OCI-LY1 (cell line): ENCODE data around the gene SIRPA.

Experiments used
- CTCF ChIP-seq: fragments of 200-600 bp; sonication (generic), shearing (Covaris generic); IDR thresholded peaks from 2 replicates; pipeline ENCODE4 v1.5.1; 2017; ENCODE audit warnings: mild to moderate bottlenecking, antibody characterized with exemption, low read length, moderate library complexity, mixed read lengths
- EZH2 ChIP-seq: fragments of 200-600 bp; sonication (generic), shearing (Covaris generic); IDR thresholded peaks from 2 replicates; pipeline ENCODE4 v1.8.0; 2017; ENCODE audit warnings: borderline replicate concordance, mixed run types, mild to moderate bottlenecking, antibody characterized with exemption, low read length, moderate library complexity, mixed read lengths

- TF ChIP-seq CTCF (no peak), EZH2 (no peak)
These were observed 13.0 kb downstream of the SIRPA start for GRCh38 chr20:1908191-1908590.
